ENCODE data around the gene TPST2. TPM values are rescaled to one million over a fixed set of nuclear protein-coding genes. Genes with fewer than 3 reads are reported as not detected.

Gene TPST2
- polyA plus RNA-seq, 3 donors, result 24.9 to 244 (median 69.4) TPM

- 74 to 90% (median 89%) methylated on average over 7 of the region's 7 CpGs for WGBS, 3 donors
- H3K27ac ChIP-seq (ENCODE audit: low read depth, low read length), result no peak overlapping the region
Measured at GRCh38 chr22:26525946-26526564, 63.9 kb downstream of the TPST2 start.

GRCh38 chr22:26524870-26525269, 65.1 kb downstream of the TPST2 start:
- H3K27ac ChIP-seq (ENCODE audit: low read depth, low read length), result no peak overlapping the region
- 40 to 83% (median 80%) methylated on average over 4 of the region's 4 CpGs for WGBS, 3 donors

GRCh38 chr22:26522592-26522991, 67.3 kb downstream of the TPST2 start:
- 92 to 97% (median 96%) methylated on average over 4 of the region's 4 CpGs for WGBS, 3 donors
- no peak overlapping the region for H3K27ac ChIP-seq (ENCODE audit: low read depth, low read length)

DNA sequence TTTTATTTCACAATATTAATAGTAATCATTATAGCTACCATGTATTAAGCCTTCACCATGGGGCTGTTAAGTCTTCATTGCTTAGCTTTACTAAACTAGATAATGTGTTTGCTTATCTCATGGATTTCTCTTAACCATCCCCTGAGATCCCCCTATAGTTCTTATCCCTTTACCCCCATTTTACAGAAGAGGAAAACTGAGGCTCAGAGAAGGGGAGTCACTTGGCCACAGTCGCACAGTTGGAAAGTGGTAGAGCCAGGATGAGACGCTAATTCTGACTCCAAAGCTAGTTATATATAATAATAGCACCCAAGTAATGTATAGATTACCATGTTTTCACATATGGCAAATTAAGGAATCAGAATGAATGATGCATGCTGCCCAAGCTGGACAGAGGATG, 67.9 kb downstream of the TPST2 start:
- no peak overlapping the region for H3K27ac ChIP-seq (ENCODE audit: low read depth, low read length)
- 94 to 98% (median 96%) methylated on average over 2 of the region's 2 CpGs for WGBS, 3 donors

DNA sequence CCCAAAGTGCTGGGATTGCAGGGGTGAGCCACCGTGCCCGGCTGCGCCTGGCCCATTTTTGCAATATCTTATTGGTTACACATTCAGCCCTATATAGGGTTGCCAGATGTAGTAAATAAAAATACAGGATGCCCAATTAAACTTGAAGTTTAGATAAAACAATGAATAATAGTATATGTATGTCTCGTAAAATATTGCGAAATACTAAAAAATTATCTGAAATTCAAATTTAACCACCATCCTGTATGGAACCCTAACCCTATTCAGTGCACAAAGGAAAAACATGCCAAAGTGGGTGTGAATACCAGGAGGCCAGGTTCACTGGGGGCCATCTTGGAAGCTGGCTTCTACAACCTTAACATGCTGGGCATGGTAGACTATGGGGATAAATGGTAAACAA, 72.5 kb downstream of the TPST2 start:
- WGBS, 3 donors, result 86 to 97% (median 96%) methylated on average over 5 of the region's 5 CpGs
- H3K27ac ChIP-seq (ENCODE audit: low read depth, low read length), result no peak overlapping the region

DNA sequence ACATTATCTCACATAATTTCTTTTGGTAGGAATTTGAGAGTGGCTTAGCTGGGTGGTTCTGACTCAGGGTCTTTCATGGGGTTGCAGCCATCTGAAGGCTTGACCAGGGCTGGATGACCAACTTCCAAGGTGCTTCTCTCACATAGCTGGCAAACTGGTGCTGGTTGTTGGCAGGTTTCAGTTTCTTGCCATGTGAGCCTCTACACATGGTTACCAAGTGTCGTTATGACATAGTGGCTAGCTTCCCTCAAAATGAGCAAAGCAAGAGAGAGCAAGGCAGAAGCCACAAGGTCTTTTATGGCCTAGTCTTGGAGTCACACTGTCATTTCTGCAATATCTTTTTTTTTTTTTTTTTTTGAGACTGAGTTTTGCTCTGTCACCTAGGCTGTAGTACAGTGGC, 73.4 kb downstream of the TPST2 start:
- H3K27ac ChIP-seq (ENCODE audit: low read depth, low read length), result no peak overlapping the region
- 63 to 80% (median 75%) methylated on average over 1 of the region's 1 CpG for WGBS, 3 donors

GRCh38 chr22:26515931-26516330, 74.0 kb downstream of the TPST2 start:
- H3K27ac ChIP-seq (ENCODE audit: low read depth, low read length), result no peak overlapping the region
- 74 to 85% (median 84%) methylated on average over 3 of the region's 3 CpGs for WGBS, 3 donors

DNA sequence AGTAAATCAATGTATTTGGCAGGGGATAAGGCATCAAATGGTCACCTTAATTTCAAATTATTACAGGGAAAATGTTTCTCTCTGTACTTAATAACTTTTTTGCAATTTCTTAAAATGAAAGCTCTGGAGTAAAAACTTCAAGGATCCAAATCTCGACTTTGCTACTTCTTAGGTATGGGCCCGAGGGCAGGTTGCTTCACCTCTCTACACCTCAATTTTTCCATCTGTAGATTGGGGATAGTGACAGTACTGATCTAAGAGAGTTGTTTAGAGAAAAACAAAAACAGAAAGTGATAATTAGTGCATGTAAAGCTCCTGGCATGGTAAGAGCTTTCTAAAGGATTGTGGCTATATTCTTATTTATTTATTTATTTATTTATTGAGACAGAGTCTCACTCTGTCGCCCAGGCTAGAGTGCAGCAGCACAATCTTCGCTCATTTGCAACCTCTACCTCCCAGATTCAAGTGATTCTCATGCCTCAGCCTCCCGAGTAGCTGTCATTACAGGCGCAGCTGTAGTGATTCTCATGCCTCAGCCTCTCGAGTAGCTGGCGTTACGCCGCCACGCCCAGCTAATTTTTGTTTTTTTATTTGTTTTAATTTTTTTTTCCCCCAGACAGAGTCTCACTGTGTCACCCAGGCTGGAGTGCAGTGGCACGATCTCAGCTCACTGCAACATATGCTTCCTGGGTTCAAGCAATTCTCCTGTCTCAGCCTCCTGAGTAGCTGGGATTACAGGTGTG, 75.3 kb downstream of the TPST2 start:
- 69 to 93% (median 92%) methylated on average over 12 of the region's 12 CpGs for WGBS, 3 donors
- no peak overlapping the region for H3K27ac ChIP-seq (ENCODE audit: low read depth, low read length)

DNA sequence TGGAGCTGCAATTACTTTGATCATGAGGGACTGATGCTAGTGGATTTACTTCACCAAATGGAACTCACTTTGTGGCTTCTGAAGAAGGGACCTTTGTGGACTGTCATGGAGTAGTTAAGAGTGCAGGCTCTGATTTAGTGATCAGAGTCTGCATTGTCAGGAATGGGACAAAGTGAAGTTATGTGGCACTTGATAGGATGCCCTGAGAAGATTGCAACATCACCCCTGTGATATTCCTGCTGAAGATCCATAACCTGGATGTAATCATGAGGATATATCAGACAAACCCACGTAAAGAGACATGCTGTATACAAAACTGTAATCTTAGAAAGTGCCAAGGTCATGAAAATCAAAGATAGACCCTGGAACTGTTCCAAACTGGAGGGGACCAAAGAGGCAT, 76.1 kb downstream of the TPST2 start:
- H3K27ac ChIP-seq (ENCODE audit: low read depth, low read length), result no peak overlapping the region
- WGBS, 3 donors, result 19 to 85% (median 78%) methylated on average over 1 of the region's 1 CpG

GRCh38 chr22:26512149-26512793, 77.7 kb downstream of the TPST2 start, which contains the start of gene TFIP11:
TFIP11 (minus strand) TSS chr22:26512473; CDS start chr22:26510272, 2,201 bp downstream.
- WGBS, 3 donors, result 0% methylated on average over 40 of the region's 40 CpGs
- H3K27ac ChIP-seq (ENCODE audit: low read depth, low read length), result peak within 1 kb of the TSS; percentile 8

GRCh38 chr22:26508148-26508547, 81.8 kb downstream of the TPST2 start:
- H3K27ac ChIP-seq (ENCODE audit: low read depth, low read length), result no peak overlapping the region

GRCh38 chr22:26503758-26504157, 86.2 kb downstream of the TPST2 start:
- no peak overlapping the region for H3K27ac ChIP-seq (ENCODE audit: low read depth, low read length)
- WGBS, 3 donors, result 38 to 65% (median 56%) methylated on average over 1 of the region's 1 CpG

DNA sequence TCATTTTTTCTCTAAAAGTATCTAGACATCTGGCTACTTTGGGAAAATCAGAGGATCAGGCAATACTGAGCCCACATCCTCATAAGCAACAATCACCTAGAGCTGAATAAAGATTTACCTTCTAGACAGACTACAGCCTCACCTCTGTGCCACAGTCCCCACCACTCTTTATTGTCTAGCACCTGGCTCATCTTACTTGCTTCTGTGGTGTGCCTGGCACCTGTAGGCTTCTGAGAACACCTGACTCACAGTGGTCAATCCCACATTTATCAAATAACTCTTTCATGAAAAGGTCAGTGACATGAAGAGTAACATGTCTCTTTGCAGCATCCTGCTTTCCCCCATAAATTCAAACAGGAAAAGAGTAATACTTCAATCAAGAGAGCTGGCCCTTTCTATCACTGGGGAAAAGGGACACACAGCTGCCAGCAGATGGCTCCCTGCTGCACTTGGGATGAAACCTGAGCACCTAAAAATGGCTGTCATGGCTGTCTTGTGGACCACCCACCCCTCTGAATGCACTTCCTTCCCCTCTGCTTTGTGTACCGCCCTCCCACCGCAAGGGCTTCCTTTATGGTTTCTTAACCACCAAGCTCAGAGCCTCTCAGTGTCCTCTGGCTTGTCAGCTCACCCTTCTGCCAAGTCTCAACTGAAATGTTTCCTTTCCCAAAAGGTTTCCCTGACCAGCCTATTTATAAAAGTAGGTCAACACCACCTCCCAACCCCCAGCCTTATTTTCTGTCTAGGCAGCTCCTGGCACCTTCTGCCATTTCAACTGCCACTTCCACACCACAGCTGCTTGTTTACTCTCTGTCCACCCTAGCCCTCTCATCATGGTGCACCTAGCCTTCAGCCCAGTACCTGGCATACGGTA, 87.0 kb downstream of the TPST2 start:
- 22 to 41% (median 31%) methylated on average over 3 of the region's 3 CpGs for WGBS, 3 donors
- H3K27ac ChIP-seq (ENCODE audit: low read depth, low read length), result no peak overlapping the region

- WGBS, 3 donors, result 82 to 95% (median 91%) methylated on average over 2 of the region's 2 CpGs
- no peak overlapping the region for H3K27ac ChIP-seq (ENCODE audit: low read depth, low read length)
Measured at GRCh38 chr22:26501996-26502395, 87.9 kb downstream of the TPST2 start.

- WGBS, 3 donors, result 89 to 93% (median 93%) methylated on average over 25 of the region's 25 CpGs
- H3K27ac ChIP-seq (ENCODE audit: low read depth, low read length), result no peak overlapping the region
Measured at GRCh38 chr22:26499188-26499703, 90.7 kb downstream of the TPST2 start.

GRCh38 chr22:26496456-26496855, 93.5 kb downstream of the TPST2 start:
- 80 to 90% (median 85%) methylated on average over 4 of the region's 4 CpGs for WGBS, 3 donors
- H3K27ac ChIP-seq (ENCODE audit: low read depth, low read length), result no peak overlapping the region

GRCh38 chr22:26494506-26494905, 95.4 kb downstream of the TPST2 start:
- no peak overlapping the region for H3K27ac ChIP-seq (ENCODE audit: low read depth, low read length)

DNA sequence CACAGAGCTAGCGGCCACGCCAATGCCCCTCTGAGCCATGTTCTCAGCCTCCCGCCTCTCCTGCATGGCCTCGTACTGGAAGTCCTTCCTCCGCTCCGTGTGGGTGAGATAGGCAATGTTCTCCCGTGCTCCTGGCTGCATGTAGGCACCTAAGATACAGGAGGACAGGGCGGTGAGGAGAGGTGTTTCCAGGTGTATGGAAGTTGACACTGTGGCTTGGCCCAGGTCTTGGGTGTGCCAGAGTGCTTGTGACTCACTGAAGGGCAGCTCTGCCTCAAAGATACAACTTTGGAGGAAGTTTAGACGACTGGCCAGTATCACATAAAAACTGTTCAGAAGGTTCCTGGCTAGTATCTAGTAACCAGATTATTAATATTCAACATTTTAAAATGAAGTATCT, 97.7 kb downstream of the TPST2 start:
- WGBS, 3 donors, result 89 to 91% (median 90%) methylated on average over 9 of the region's 9 CpGs
- H3K27ac ChIP-seq (ENCODE audit: low read depth, low read length), result no peak overlapping the region

Data from adipose tissue (tissue), 3 donors.